Measurements from ENCODE around the gene SOHLH1.

DNA sequence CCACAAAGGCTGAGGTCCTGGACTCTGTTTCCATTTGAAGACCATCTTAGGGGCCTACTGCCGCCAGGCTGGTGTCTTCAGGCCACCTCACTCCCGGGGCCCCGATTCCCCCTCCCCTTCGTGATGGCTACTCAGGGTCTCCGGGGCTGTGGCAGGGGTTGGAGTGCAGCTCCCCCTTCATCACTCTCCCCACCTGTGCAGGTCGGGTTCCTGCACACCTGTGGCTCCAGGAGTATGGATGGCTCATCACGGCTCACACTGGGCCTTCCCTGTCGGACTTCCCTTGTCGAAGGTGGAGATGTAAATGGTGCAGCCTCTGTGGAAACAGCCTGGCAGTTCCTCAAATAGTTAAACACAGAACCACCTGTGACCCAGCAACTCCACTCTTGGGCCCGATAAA lies 24.3 kb downstream of the SOHLH1 start:
- TF ChIP-seq, protein P1, sequence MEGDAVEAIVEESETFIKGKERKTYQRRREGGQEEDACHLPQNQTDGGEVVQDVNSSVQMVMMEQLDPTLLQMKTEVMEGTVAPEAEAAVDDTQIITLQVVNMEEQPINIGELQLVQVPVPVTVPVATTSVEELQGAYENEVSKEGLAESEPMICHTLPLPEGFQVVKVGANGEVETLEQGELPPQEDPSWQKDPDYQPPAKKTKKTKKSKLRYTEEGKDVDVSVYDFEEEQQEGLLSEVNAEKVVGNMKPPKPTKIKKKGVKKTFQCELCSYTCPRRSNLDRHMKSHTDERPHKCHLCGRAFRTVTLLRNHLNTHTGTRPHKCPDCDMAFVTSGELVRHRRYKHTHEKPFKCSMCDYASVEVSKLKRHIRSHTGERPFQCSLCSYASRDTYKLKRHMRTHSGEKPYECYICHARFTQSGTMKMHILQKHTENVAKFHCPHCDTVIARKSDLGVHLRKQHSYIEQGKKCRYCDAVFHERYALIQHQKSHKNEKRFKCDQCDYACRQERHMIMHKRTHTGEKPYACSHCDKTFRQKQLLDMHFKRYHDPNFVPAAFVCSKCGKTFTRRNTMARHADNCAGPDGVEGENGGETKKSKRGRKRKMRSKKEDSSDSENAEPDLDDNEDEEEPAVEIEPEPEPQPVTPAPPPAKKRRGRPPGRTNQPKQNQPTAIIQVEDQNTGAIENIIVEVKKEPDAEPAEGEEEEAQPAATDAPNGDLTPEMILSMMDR (conservative IDR thresholded peaks at IDR 0.05; ENCODE audit: low read depth, low read length) = no peak
- no peak for TF ChIP-seq EZH2 (IDR thresholded peaks at IDR 0.05; ENCODE audit: borderline replicate concordance, low read depth, low read length, poor library complexity, severe bottlenecking)

All from A673 (cell line).